CD14-positive monocyte (primary cell): Measurements from ENCODE around the gene EGLN3. TPM values are rescaled to one million over a fixed set of nuclear protein-coding genes. Genes with fewer than 3 reads are reported as not detected.

Source experiments
- DNase-seq, 3 donors: peaks; one replicate each; pipeline ENCODE4 v3.0.0-alpha.2; 2011 to 2022
- H2AFZ ChIP-seq: 2 replicates; pipeline ENCODE4 v1.6.0; 2012; ENCODE audit warnings: mild to moderate bottlenecking, low read depth, low read length, inconsistent platforms; ENCODE audit not compliant: insufficient read depth, poor library complexity, severe bottlenecking
- H3K27ac ChIP-seq, 2 donors: 1 replicate in 1 of 2; 2 replicates in 1 of 2; pipeline ENCODE4 v1.5.1; 2012 to 2013; ENCODE audit warnings: low read length in 2 of 2, control low read depth in 1 of 2, inconsistent platforms in 1 of 2, low read depth in 1 of 2, mild to moderate bottlenecking in 1 of 2
- H3K27me3 ChIP-seq, 2 donors: one replicate each; pipeline versions ENCODE4 v1.6.0 to v1.6.1; 2011 to 2013; ENCODE audit warnings: low read length in 2 of 2; ENCODE audit not compliant: control insufficient read depth in 2 of 2, insufficient read depth in 2 of 2
- H3K36me3 ChIP-seq, 2 donors: replicated peaks in 1 of 2; 1 replicate in 1 of 2; 2 replicates in 1 of 2; pipeline versions ENCODE4 v1.5.1 to v1.6.1; 2012 to 2013; ENCODE audit warnings: low read length in 2 of 2, control low read depth in 1 of 2, inconsistent platforms in 1 of 2, mild to moderate bottlenecking in 1 of 2; ENCODE audit not compliant: insufficient read depth in 2 of 2, control insufficient read depth in 1 of 2
- H3K4me1 ChIP-seq, 2 donors: 1 replicate in 1 of 2; 2 replicates in 1 of 2; pipeline versions ENCODE4 v1.5.1 to v1.6.1; 2012 to 2013; ENCODE audit warnings: low read length in 2 of 2, control low read depth in 1 of 2, inconsistent platforms in 1 of 2, mild to moderate bottlenecking in 1 of 2, moderate library complexity in 1 of 2; ENCODE audit not compliant: insufficient read depth in 2 of 2, control insufficient read depth in 1 of 2
- H3K4me2 ChIP-seq: replicated peaks from 2 replicates; pipeline ENCODE3; 2012; ENCODE audit warnings: low read length, moderate library complexity, mild to moderate bottlenecking; ENCODE audit not compliant: poor library complexity, severe bottlenecking; ENCODE audit errors: extremely low read depth
- H3K4me3 ChIP-seq, 3 experiments: fragments of 200-600 bp in 1 of 3; sonication (generic) in 1 of 3; replicated peaks in 1 of 3; 1 replicate in 2 of 3; 2 replicates in 1 of 3; pipeline ENCODE4 v1.5.1; 2011 to 2013; ENCODE audit warnings: low read length in 3 of 3, mild to moderate bottlenecking in 3 of 3, control low read depth in 2 of 3, low read depth in 2 of 3, inconsistent platforms in 1 of 3, moderate library complexity in 1 of 3
- H3K79me2 ChIP-seq: 2 replicates; pipeline ENCODE4 v1.6.0; 2012; ENCODE audit warnings: mild to moderate bottlenecking, control low read depth, inconsistent platforms, low read length, moderate library complexity; ENCODE audit not compliant: insufficient read depth
- H3K9ac ChIP-seq: 2 replicates; pipeline ENCODE4 v1.6.0; 2017; ENCODE audit warnings: low read length, mild to moderate bottlenecking; ENCODE audit not compliant: insufficient read depth, poor library complexity, severe bottlenecking
- H3K9me3 ChIP-seq, 2 donors: replicated peaks in 1 of 2; 1 replicate in 1 of 2; 2 replicates in 1 of 2; pipeline versions ENCODE4 v1.5.1 to v1.6.1; 2012 to 2013; ENCODE audit warnings: low read length in 2 of 2, control low read depth in 1 of 2; ENCODE audit not compliant: control insufficient read depth in 1 of 2, insufficient read depth in 1 of 2
- H4K20me1 ChIP-seq: 2 replicates; pipeline ENCODE4 v1.6.0; 2012; ENCODE audit warnings: mild to moderate bottlenecking, low read length, control low read depth, moderate library complexity; ENCODE audit not compliant: insufficient read depth
- H3K27ac Mint-ChIP-seq, 7 donors: one replicate each; pipeline ENCODE4 v1.8.0; 2020; ENCODE audit warnings: mild to moderate bottlenecking in 7 of 7, mixed read lengths in 7 of 7, moderate library complexity in 6 of 7, inconsistent platforms in 2 of 7
- H3K27me3 Mint-ChIP-seq, 3 donors: one replicate each; pipeline ENCODE4 v1.8.0; 2021 to 2022; ENCODE audit warnings: low read depth in 3 of 3, mild to moderate bottlenecking in 3 of 3, mixed read lengths in 3 of 3, moderate library complexity in 3 of 3, inconsistent platforms in 1 of 3
- H3K36me3 Mint-ChIP-seq, 2 donors: one replicate each; pipeline ENCODE4 v1.8.0; 2020; ENCODE audit warnings: mixed read lengths in 2 of 2, inconsistent platforms in 1 of 2, mild to moderate bottlenecking in 1 of 2
- H3K4me1 Mint-ChIP-seq: one replicate; pipeline ENCODE4 v1.8.0; 2020; ENCODE audit warnings: mild to moderate bottlenecking, mixed read lengths
- H3K4me3 Mint-ChIP-seq, 2 donors: one replicate each; pipeline ENCODE4 v1.8.0; 2020; ENCODE audit warnings: mild to moderate bottlenecking in 2 of 2, mixed read lengths in 2 of 2, moderate library complexity in 1 of 2
- H3K9me3 Mint-ChIP-seq, 7 donors: one replicate each; pipeline ENCODE4 v1.8.0; 2020 to 2022; ENCODE audit warnings: mixed read lengths in 7 of 7, mild to moderate bottlenecking in 6 of 7, moderate library complexity in 6 of 7, inconsistent platforms in 2 of 7
- CTCF ChIP-seq: fragments of 200-600 bp; IDR thresholded peaks from one replicate; pipeline ENCODE4 v1.8.0; 2022; ENCODE audit warnings: antibody characterized with exemption, mild to moderate bottlenecking
- WGBS: methylation state at CpG from one replicate; pipeline ENCODE4 v1.1.5; 2013; ENCODE audit warnings: missing lambda C conversion rate; ENCODE audit not compliant: insufficient coverage; 5-methylcytosine and 5-hydroxymethylcytosine counted together
- intact Hi-C, 2 donors: fragments of 100-400 bp; cut with micrococcal nuclease; formaldehyde crosslinking; loops; one replicate each; pipeline versions ENCODE4 v1.15.0 to v1.15.1; 2023
- polyA plus RNA-seq, 3 donors: library from polyadenylated mRNA; depleted of rRNA in 1 of 3; unstranded in 2 of 3; stranded (reverse) in 1 of 3; fragments of 300-500 nt in 2 of 3; fragments of >200 nt in 1 of 3; fragmentation: Illumina TruSeq in 2 of 3; gene quantifications; 1 replicate in 2 of 3; 2 replicates in 1 of 3; pipeline ENCODE4 v1.2.3, GENCODE V29; 2012 to 2021

The EGLN3 gene
- polyA plus RNA-seq, 3 donors: 0.03 to 0.06 TPM; not detected in 1

- Histone ChIP-seq H3K27ac (no peak overlapping the region), H3K4me2 (no peak overlapping the region), H3K36me3 (no peaks in the 10 kb centered on the region), H3K27me3 (no peaks in the 10 kb centered on the region), H3K79me2 (no peaks in the 10 kb centered on the region), H3K4me3 (no peak overlapping the region), H3K9ac (no peak overlapping the region), H3K4me1 (no peaks in the 10 kb centered on the region), H4K20me1 (no peaks in the 10 kb centered on the region), H3K9me3 (peaks cover 4 to 6% of the 10 kb centered on the region in 2 donors), H2AFZ (no peak overlapping the region)
- no peaks in the 10 kb centered on the region for H3K4me1 Mint-ChIP-seq
- no peaks in the 10 kb centered on the region for H3K36me3 Mint-ChIP-seq
- H3K4me3 Mint-ChIP-seq: no peak overlapping the region
- no peak overlapping the region for H3K27ac Mint-ChIP-seq
- peaks cover 0 to 6% (median 3%) of the 10 kb centered on the region in 3 donors for H3K27me3 Mint-ChIP-seq
- no peak for TF ChIP-seq CTCF
- H3K9me3 Mint-ChIP-seq: peaks cover 0 to 9% (median 2%) of the 10 kb centered on the region in 7 donors
- intact Hi-C loops: no loop called here
- DNase-seq: no peak
- 98% methylated on average over 5 of the region's 6 CpGs for WGBS
Observed at GRCh38 chr14:33902363-33902762, 48.5 kb downstream of the EGLN3 start.

GRCh38 chr14:33901426-33902155 lies 49.3 kb downstream of the EGLN3 start:
- no peak overlapping the region for H3K4me2 ChIP-seq

More at GRCh38 chr14:33901426-33902155, 49.3 kb downstream of the EGLN3 start:
- Histone ChIP-seq H3K4me3 (no peak overlapping the region), H3K9me3 (peaks cover 4 to 6% of the 10 kb centered on the region in 2 donors), H2AFZ (no peak overlapping the region), H3K27me3 (no peaks in the 10 kb centered on the region), H3K27ac (no peak overlapping the region), H3K36me3 (no peaks in the 10 kb centered on the region), H3K9ac (no peak overlapping the region), H3K79me2 (no peaks in the 10 kb centered on the region), H4K20me1 (no peaks in the 10 kb centered on the region), H3K4me1 (no peaks in the 10 kb centered on the region)
- DNase-seq: no peak
- intact Hi-C loops: no loop called here
- Mint-ChIP-seq H3K4me3 (no peak overlapping the region), H3K27ac (no peak overlapping the region), H3K4me1 (no peaks in the 10 kb centered on the region), H3K27me3 (peaks cover 0 to 6% (median 3%) of the 10 kb centered on the region in 3 donors), H3K36me3 (no peaks in the 10 kb centered on the region), H3K9me3 (peaks cover 0 to 9% (median 2%) of the 10 kb centered on the region in 7 donors)
- TF ChIP-seq CTCF: no peak
